ENCODE data around the gene TYSND1.

TYSND1 gene

GRCh38 chr10:70120417-70120816 lies 26.1 kb downstream of the TYSND1 start:
- Histone ChIP-seq H3K9ac (ENCODE audit: low read length) (no peak overlapping the region), H3F3A (ENCODE audit: insufficient read depth) (no peaks in the 10 kb centered on the region), H3K4me3 (ENCODE audit: insufficient read depth, low read length, poor library complexity, severe bottlenecking) (no peak overlapping the region), H3K36me3 (ENCODE audit: low read length) (no peaks in the 10 kb centered on the region), H3K9me2 (replicated peaks; ENCODE audit: insufficient read depth, low read length) (no peaks in the 10 kb centered on the region), H2AFZ (ENCODE audit: low read depth, low read length, severe bottlenecking) (no peak overlapping the region), H3K27me3 (ENCODE audit: low read length) (no peaks in the 10 kb centered on the region), H4K20me1 (ENCODE audit: low read depth, low read length) (no peaks in the 10 kb centered on the region), H3K27ac (ENCODE audit: low read depth, low read length) (no peak overlapping the region), H3K9me3 (ENCODE audit: insufficient read depth, low read length) (no peaks in the 10 kb centered on the region), H3K79me2 (ENCODE audit: insufficient read depth, low read length) (no peaks in the 10 kb centered on the region), H3K4me2 (ENCODE audit: low read depth, low read length, poor library complexity, severe bottlenecking) (no peak overlapping the region)
- TF ChIP-seq CTCF (IDR thresholded peaks at IDR 0.05; ENCODE audit: insufficient read depth, low read length, poor library complexity, severe bottlenecking), result no peak
- TF ChIP-seq EZH2phosphoT487 (conservative IDR thresholded peaks at IDR 0.05; ENCODE audit: low read length), result no peak

GRCh38 chr10:70119623-70120022 lies 26.9 kb downstream of the TYSND1 start:
- Histone ChIP-seq H3K36me3 (ENCODE audit: low read length) (no peaks in the 10 kb centered on the region), H3K9ac (ENCODE audit: low read length) (no peak overlapping the region), H3K79me2 (ENCODE audit: insufficient read depth, low read length) (no peaks in the 10 kb centered on the region), H3F3A (ENCODE audit: insufficient read depth) (no peaks in the 10 kb centered on the region), H3K4me3 (ENCODE audit: insufficient read depth, low read length, poor library complexity, severe bottlenecking) (no peak overlapping the region), H3K4me2 (ENCODE audit: low read depth, low read length, poor library complexity, severe bottlenecking) (no peak overlapping the region), H3K9me2 (replicated peaks; ENCODE audit: insufficient read depth, low read length) (no peaks in the 10 kb centered on the region), H3K27me3 (ENCODE audit: low read length) (no peaks in the 10 kb centered on the region), H2AFZ (ENCODE audit: low read depth, low read length, severe bottlenecking) (no peak overlapping the region), H3K9me3 (ENCODE audit: insufficient read depth, low read length) (no peaks in the 10 kb centered on the region), H3K27ac (ENCODE audit: low read depth, low read length) (no peak overlapping the region), H4K20me1 (ENCODE audit: low read depth, low read length) (no peaks in the 10 kb centered on the region)
- TF ChIP-seq EZH2phosphoT487 (conservative IDR thresholded peaks at IDR 0.05; ENCODE audit: low read length) (no peak), CTCF (IDR thresholded peaks at IDR 0.05; ENCODE audit: insufficient read depth, low read length, poor library complexity, severe bottlenecking) (no peak)

GRCh38 chr10:70119197-70119596 lies 27.3 kb downstream of the TYSND1 start:
- Histone ChIP-seq H4K20me1 (ENCODE audit: low read depth, low read length) (no peaks in the 10 kb centered on the region), H3F3A (ENCODE audit: insufficient read depth) (no peaks in the 10 kb centered on the region), H3K9me2 (replicated peaks; ENCODE audit: insufficient read depth, low read length) (no peaks in the 10 kb centered on the region)

More at GRCh38 chr10:70119197-70119596, 27.3 kb downstream of the TYSND1 start:
- Histone ChIP-seq H3K27ac (ENCODE audit: low read depth, low read length) (no peak overlapping the region), H3K9me3 (ENCODE audit: insufficient read depth, low read length) (no peaks in the 10 kb centered on the region), H2AFZ (ENCODE audit: low read depth, low read length, severe bottlenecking) (no peak overlapping the region), H3K4me3 (ENCODE audit: insufficient read depth, low read length, poor library complexity, severe bottlenecking) (no peak overlapping the region), H3K4me2 (ENCODE audit: low read depth, low read length, poor library complexity, severe bottlenecking) (no peak overlapping the region), H3K36me3 (ENCODE audit: low read length) (no peaks in the 10 kb centered on the region), H3K79me2 (ENCODE audit: insufficient read depth, low read length) (no peaks in the 10 kb centered on the region), H3K27me3 (ENCODE audit: low read length) (no peaks in the 10 kb centered on the region), H3K9ac (ENCODE audit: low read length) (no peak overlapping the region)
- TF ChIP-seq CTCF (IDR thresholded peaks at IDR 0.05; ENCODE audit: insufficient read depth, low read length, poor library complexity, severe bottlenecking) (no peak), EZH2phosphoT487 (conservative IDR thresholded peaks at IDR 0.05; ENCODE audit: low read length) (no peak)

Data from SU-DHL-6 (cell line).